ENCODE data around the gene CELA3A.
A peak's percentile ranks its signal among the peaks of the same experiment; 100 is the strongest.

The CELA3A gene

DNA sequence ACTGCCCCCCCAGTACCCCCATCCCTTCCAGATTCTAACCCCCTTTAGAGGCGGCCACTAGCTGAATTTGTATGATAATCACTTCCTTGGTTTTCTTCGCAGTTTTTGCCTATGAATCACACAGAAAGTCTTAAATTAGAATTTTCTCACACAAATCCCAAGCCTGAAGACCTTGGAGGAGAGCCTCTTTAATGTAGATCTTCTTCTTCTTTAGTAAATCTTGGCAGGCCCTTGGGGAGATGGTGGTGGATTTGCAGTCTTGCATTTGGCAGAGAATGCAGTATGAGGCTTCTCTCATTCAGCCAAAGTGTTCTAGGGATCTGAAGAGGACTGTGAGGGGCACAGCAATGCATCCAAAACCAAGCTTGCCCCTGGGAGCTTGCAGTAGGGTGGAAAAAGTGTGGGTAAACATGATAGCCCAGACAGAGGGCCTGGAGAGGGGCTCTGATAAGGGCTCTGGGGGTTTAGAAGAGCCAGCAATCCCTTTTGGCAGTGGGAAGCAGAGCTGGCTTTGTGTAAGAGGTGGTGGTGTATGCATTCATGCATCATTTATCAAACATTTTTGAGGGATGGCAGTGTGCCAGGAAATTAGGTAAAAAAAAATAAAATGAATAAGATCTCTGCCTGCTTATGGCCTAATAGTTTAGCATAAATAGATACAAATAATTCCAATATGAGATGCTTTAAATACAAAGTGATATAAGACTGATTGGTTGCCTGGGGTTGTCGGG, 43.4 kb downstream of the CELA3A start (continued):
- TF ChIP-seq TSHZ1 (tag by site-specific recombination; IDR thresholded peaks at IDR 0.05; ENCODE audit: borderline replicate concordance) (no peak), YY1 (tag by site-specific recombination; IDR thresholded peaks at IDR 0.05) (no peak)

- ChIA-PET CTCF (interaction anchor here (0.7 kb wide), 1 partner anchor 45 kb away, joined by 5 read pairs; no protein-coding TSS in a partner anchor), POLR2A (no interaction called here)
- TF ChIP-seq ZNF146 (tag by site-specific recombination; IDR thresholded peaks at IDR 0.05) = 0 out of 2 replicates have a peak, but pooled peaks have one; percentile 1
- no peak for TF ChIP-seq ZNF223 (tag by site-specific recombination; IDR thresholded peaks at IDR 0.05)
- TF ChIP-seq ZSCAN23 (tag by site-specific recombination; IDR thresholded peaks at IDR 0.05) = no peak
- TF ChIP-seq TRIM28 (IDR thresholded peaks at IDR 0.05; ENCODE audit: borderline replicate concordance, low read length) = no peak
- no peak for TF ChIP-seq ZNF501 (tag by site-specific recombination; IDR thresholded peaks at IDR 0.05)
- TF ChIP-seq MEIS1 (CRISPR knock-in tag; IDR thresholded peaks at IDR 0.05; ENCODE audit: borderline replicate concordance) = no peak
- peak; percentile 100 for TF ChIP-seq ZNF416 (tag by site-specific recombination; IDR thresholded peaks at IDR 0.05)
- no peak for TF ChIP-seq ZNF175 (tag by site-specific recombination; IDR thresholded peaks at IDR 0.05)
- peak; percentile 79 for TF ChIP-seq SETDB1 (IDR thresholded peaks at IDR 0.05; ENCODE audit: insufficient read length, low read length)
- TF ChIP-seq ZNF26 (tag by site-specific recombination; IDR thresholded peaks at IDR 0.05) = no peak
- TF ChIP-seq, protein P1, sequence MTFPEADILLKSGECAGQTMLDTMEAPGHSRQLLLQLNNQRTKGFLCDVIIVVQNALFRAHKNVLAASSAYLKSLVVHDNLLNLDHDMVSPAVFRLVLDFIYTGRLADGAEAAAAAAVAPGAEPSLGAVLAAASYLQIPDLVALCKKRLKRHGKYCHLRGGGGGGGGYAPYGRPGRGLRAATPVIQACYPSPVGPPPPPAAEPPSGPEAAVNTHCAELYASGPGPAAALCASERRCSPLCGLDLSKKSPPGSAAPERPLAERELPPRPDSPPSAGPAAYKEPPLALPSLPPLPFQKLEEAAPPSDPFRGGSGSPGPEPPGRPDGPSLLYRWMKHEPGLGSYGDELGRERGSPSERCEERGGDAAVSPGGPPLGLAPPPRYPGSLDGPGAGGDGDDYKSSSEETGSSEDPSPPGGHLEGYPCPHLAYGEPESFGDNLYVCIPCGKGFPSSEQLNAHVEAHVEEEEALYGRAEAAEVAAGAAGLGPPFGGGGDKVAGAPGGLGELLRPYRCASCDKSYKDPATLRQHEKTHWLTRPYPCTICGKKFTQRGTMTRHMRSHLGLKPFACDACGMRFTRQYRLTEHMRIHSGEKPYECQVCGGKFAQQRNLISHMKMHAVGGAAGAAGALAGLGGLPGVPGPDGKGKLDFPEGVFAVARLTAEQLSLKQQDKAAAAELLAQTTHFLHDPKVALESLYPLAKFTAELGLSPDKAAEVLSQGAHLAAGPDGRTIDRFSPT (tag by site-specific recombination; IDR thresholded peaks at IDR 0.05) = no peak
- TF ChIP-seq ZNF449 (tag by site-specific recombination; IDR thresholded peaks at IDR 0.05) = no peak
- TF ChIP-seq ZNF10 (tag by site-specific recombination; IDR thresholded peaks at IDR 0.05) = peak; percentile 29; the same call in 1 of the 2 replicates
- TF ChIP-seq ZFP37 (tag by site-specific recombination; IDR thresholded peaks at IDR 0.05) = no peak
- no peak for TF ChIP-seq ZNF549 (tag by site-specific recombination; IDR thresholded peaks at IDR 0.05)
These were observed 44.3 kb downstream of the CELA3A start for GRCh38 chr1:22045604-22046228.

More at GRCh38 chr1:22045604-22046228, 44.3 kb downstream of the CELA3A start:
- no peak overlapping the region for H3K27ac ChIP-seq (ENCODE audit: extremely low read depth, low read depth, low read length)
- H3K36me3 ChIP-seq (ENCODE audit: control insufficient read depth in 2 of 2, insufficient read depth in 1 of 2, low read length in 2 of 2) = no peaks in the 10 kb centered on the region
- no peaks in the 10 kb centered on the region; the same call in 1 of the 2 replicates for H3K4me1 ChIP-seq (ENCODE audit: control insufficient read depth, insufficient read depth, low read length)
- no peak overlapping the region for H3K4me3 ChIP-seq (ENCODE audit: low read depth, low read length)
- H3K9me3 ChIP-seq (ENCODE audit: control insufficient read depth, insufficient read depth, low read depth, low read length) = no peaks in the 10 kb centered on the region

Measured in HEK293 (cell line).